Brain microvascular endothelial cell (primary cell): ENCODE results near the gene CTAGE4.
"Not testable (repeated sequence)": the region's sequence is repeated elsewhere in the genome, so short reads cannot be mapped to it uniquely, and the experiment has no call there.

Experiments
- DNase-seq: peaks from one replicate; pipeline ENCODE4 v3.0.0-alpha.2; 2020
- H3K27ac ChIP-seq: fragments of 250-450 bp; sonication (Bioruptor Pico); 2 replicates; pipeline ENCODE4 v1.5.1; 2020; ENCODE audit warnings: mild to moderate bottlenecking, moderate library complexity
- H3K27me3 ChIP-seq: fragments of 250-450 bp; sonication (Bioruptor Pico); replicated peaks from 2 replicates; pipeline ENCODE4 v1.5.1; 2020; ENCODE audit warnings: mild to moderate bottlenecking
- H3K36me3 ChIP-seq: fragments of 250-450 bp; sonication (Bioruptor Pico); replicated peaks from 2 replicates; pipeline ENCODE4 v1.5.1; 2020; ENCODE audit warnings: mild to moderate bottlenecking
- H3K4me3 ChIP-seq: 2 replicates; pipeline ENCODE4 v1.5.1; 2011; ENCODE audit warnings: low read depth, mild to moderate bottlenecking, control low read depth, low read length, moderate library complexity
- in situ Hi-C: cut with HindIII; loops from 2 replicates; pipeline ENCODE4 v1.10.0; 2017; ENCODE audit warnings: low sequenced_read_pairs, low pct_ligation_motif_present
- TF ChIP-seq, protein P1 (sequence below): IDR thresholded peaks from 2 replicates; pipeline ENCODE4 v1.5.1; 2011; ENCODE audit warnings: low read depth, mild to moderate bottlenecking, moderate library complexity, low read length, control low read depth, inconsistent platforms; ENCODE audit errors: missing control alignments

CTAGE4 gene, protein sequence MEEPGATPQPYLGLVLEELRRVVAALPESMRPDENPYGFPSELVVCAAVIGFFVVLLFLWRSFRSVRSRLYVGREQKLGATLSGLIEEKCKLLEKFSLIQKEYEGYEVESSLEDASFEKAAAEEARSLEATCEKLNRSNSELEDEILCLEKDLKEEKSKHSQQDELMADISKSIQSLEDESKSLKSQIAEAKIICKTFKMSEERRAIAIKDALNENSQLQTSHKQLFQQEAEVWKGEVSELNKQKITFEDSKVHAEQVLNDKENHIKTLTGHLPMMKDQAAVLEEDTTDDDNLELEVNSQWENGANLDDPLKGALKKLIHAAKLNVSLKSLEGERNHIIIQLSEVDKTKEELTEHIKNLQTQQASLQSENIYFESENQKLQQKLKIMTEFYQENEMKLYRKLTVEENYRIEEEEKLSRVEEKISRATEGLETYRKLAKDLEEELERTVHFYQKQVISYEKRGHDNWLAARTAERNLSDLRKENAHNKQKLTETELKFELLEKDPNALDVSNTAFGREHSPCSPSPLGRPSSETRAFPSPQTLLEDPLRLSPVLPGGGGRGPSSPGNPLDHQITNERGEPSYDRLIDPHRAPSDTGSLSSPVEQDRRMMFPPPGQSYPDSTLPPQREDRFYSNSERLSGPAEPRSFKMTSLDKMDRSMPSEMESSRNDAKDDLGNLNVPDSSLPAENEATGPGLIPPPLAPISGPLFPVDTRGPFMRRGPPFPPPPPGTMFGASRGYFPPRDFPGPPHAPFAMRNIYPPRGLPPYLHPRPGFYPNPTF

DNA sequence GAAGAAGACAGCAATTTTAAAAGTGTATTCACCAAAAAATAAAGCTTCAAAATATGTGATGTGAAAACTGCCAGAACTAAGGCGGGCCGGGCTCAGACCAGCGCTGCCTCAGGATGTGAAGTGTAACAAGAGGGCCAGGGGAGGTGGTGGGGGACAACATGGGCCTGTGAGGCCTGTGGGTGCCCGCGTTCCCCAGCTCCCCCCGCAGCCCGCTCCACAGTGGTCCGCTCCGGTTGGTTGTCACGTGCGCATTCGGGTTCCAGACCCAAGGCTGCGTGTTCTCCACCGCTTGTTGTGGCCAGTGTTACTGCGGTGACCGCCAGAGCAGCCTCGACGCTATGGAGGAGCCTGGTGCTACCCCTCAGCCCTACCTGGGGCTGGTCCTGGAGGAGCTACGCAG lies at the start of gene CTAGE4:
Gene CTAGE4, plus strand, starts transcription at position 301 of the 400 bp plus-strand sequence. Its CDS starts 38 bp downstream, at position 339.
- H3K27me3 ChIP-seq, DNase-seq, in situ Hi-C loops, H3K36me3 ChIP-seq, H3K27ac ChIP-seq, H3K4me3 ChIP-seq: not testable (repeated sequence)

DNA sequence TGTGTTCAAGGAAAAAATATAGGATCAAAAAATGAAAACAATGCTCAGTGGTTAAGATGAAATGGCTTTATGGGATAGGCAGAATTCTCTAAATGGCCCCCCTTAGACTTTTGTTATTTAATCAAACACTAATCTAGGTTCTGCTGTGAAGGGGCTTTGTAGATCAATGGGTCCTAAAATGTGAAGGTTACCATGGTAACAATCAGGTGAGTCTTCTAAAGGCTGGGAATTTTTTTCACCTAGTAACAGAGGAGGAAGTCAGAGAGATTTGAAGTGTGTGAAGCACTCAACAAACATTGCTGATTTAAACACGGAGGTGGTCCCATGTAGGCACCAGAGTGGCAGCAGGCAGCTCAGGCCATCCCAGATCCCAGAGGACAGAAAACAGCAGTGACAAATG lies 49.1 kb upstream of the CTAGE4 start:
- DNase-seq, result no peak
- Histone ChIP-seq H3K4me3 (no peak overlapping the region), H3K36me3 (no peaks in the 10 kb centered on the region), H3K27me3 (no peaks in the 10 kb centered on the region), H3K27ac (no peak overlapping the region)
- TF ChIP-seq, protein P1, sequence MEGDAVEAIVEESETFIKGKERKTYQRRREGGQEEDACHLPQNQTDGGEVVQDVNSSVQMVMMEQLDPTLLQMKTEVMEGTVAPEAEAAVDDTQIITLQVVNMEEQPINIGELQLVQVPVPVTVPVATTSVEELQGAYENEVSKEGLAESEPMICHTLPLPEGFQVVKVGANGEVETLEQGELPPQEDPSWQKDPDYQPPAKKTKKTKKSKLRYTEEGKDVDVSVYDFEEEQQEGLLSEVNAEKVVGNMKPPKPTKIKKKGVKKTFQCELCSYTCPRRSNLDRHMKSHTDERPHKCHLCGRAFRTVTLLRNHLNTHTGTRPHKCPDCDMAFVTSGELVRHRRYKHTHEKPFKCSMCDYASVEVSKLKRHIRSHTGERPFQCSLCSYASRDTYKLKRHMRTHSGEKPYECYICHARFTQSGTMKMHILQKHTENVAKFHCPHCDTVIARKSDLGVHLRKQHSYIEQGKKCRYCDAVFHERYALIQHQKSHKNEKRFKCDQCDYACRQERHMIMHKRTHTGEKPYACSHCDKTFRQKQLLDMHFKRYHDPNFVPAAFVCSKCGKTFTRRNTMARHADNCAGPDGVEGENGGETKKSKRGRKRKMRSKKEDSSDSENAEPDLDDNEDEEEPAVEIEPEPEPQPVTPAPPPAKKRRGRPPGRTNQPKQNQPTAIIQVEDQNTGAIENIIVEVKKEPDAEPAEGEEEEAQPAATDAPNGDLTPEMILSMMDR, result no peak
- in situ Hi-C loops, result no loop called here

DNA sequence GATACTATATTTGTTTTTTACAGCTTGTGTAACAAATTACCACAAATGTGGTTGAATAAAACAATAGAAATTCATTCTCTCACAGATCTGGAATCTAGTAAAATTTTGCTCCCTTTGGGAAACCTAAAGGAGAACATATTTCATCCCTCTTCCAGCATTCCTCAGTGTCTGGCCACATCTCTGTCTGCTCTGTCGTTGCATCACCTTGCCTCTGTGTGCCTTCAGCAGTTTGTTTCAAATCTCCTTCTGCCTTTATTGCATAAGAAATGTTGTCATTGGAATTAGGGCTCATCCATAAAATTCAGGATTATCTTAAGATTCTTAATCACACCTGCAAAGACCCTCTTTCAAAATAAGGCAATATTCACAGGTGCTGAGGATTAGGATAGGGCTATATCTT lies 45.8 kb upstream of the CTAGE4 start:
- TF ChIP-seq, protein P1, result no peak
- H3K36me3 ChIP-seq, result no peaks in the 10 kb centered on the region
- no peak overlapping the region for H3K27ac ChIP-seq
- no peak for DNase-seq
- H3K4me3 ChIP-seq, result no peak overlapping the region
- in situ Hi-C loops, result no loop called here
- no peaks in the 10 kb centered on the region for H3K27me3 ChIP-seq

DNA sequence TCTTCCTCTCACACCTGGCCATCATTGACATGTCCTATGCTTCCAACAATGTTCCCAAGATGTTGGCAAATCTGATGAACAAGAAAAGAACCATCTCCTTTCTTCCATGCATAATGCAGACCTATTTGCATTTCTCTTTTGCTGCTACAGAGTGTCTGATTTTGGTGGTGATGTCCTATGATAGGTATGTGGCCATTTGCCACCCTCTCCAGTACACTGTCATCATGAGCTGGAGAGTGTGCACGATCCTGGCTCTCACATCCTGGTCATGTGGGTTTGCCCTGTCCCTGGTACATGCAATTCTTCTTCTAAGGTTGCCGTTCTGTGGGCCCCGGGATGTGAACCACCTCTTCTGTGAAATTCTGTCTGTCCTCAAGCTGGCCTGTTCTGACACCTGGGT lies 41.1 kb upstream of the CTAGE4 start:
- Histone ChIP-seq H3K4me3 (no peak overlapping the region), H3K36me3 (no peaks in the 10 kb centered on the region), H3K27me3 (no peaks in the 10 kb centered on the region), H3K27ac (no peak overlapping the region)
- in situ Hi-C loops, result no loop called here
- no peak for DNase-seq
- TF ChIP-seq, protein P1, result no peak

DNA sequence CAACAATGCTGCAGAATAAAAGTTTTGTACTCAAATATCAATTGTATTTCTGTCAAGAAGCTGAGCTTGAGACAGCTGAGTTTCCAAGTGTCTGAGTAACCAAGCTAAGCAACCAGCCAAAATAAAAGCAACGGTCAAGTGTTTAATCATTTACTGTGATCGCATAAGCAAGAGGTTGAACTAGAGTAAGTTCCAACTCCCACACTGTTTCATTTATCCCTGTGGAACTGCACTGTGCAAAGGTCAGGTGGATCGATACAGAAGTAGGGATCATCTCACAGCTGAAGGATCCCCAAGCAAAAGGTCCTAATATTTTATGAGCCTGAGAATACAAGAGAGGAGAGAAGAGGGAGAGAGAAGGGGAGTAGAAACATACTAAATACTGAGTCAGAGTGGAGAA lies 38.8 kb upstream of the CTAGE4 start:
- in situ Hi-C loops, result no loop called here
- DNase-seq, result no peak
- no peaks in the 10 kb centered on the region for H3K27me3 ChIP-seq
- H3K36me3 ChIP-seq, result no peaks in the 10 kb centered on the region
- TF ChIP-seq, protein P1, result no peak
- no peak overlapping the region for H3K4me3 ChIP-seq
- no peak overlapping the region for H3K27ac ChIP-seq

DNA sequence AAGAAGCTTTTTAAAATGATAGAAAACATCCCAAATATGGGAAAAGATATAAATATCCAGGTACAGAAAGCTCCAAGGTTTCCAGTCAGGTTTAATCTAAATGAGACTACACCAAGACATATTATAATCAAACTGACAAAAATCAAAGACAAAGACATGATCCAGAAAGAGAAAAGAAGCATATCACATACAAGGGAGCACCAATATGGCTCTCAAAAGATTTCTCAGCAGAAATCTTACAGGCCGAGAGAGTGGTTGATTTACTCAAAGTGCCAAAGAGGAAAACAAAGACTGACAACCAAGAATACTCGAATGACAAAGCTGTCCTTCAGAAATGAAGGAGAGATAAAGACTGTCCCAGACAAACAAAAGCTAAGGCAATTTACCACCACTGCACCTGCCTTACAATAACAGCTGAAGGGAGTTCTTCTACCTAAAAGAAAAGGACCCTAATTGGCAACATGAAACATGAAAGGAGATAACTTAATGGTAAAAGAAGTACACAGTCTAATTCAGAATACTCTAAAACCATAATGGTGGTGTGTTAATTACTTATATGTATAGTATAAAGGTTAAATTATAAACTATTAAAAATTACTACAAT lies 34.9 kb upstream of the CTAGE4 start:
- H3K4me3 ChIP-seq, result no peak overlapping the region
- H3K27me3 ChIP-seq, result no peaks in the 10 kb centered on the region
- no peaks in the 10 kb centered on the region for H3K36me3 ChIP-seq
- TF ChIP-seq, protein P1, result no peak
- in situ Hi-C loops, result no loop called here
- H3K27ac ChIP-seq, result no peak overlapping the region
- DNase-seq, result no peak
